ENCODE data around the gene SLC2A5.

Gene SLC2A5

GRCh38 chr1:9014475-9015375, 54.7 kb downstream of the SLC2A5 start:
- DNase-seq (ENCODE audit: low spot score) = no peak
- ChIA-PET POLR2A (ENCODE audit: low non-redundant PET) (interaction anchor here (0.6 kb wide), 1 partner anchor 123 kb away, joined by 5 read pairs; no protein-coding TSS in a partner anchor), CTCF (interaction anchor here (0.8 to 1.3 kb wide), 2 partner anchors 9 to 10 kb away, joined by 3 to 9 read pairs; no protein-coding TSS in a partner anchor)
- TF ChIP-seq CTCF (conservative IDR thresholded peaks at IDR 0.05; ENCODE audit: low read depth) = no peak
- H3K27ac ChIP-seq = no peak overlapping the region

- DNase-seq (ENCODE audit: low spot score) = no peak
- no peak for TF ChIP-seq CTCF (conservative IDR thresholded peaks at IDR 0.05; ENCODE audit: low read depth)
- H3K27ac ChIP-seq = no peak overlapping the region
- POLR2A ChIA-PET (ENCODE audit: low non-redundant PET) = no interaction called here
- CTCF ChIA-PET = interaction anchor here (1.3 kb wide), 1 partner anchor 9 kb away, joined by 9 read pairs; no protein-coding TSS in a partner anchor
Measured at GRCh38 chr1:9013819-9014218, 55.6 kb downstream of the SLC2A5 start.

- no peak overlapping the region for H3K27ac ChIP-seq
- CTCF ChIA-PET = no interaction called here
- no peak for DNase-seq (ENCODE audit: low spot score)
- TF ChIP-seq CTCF (conservative IDR thresholded peaks at IDR 0.05; ENCODE audit: low read depth) = no peak
- POLR2A ChIA-PET (ENCODE audit: low non-redundant PET) = no interaction called here
Measured at GRCh38 chr1:9010781-9011323, 58.6 kb downstream of the SLC2A5 start.

GRCh38 chr1:9009438-9010370, 59.7 kb downstream of the SLC2A5 start:
- no peak; the same call in 1 of the 2 replicates for TF ChIP-seq CTCF (conservative IDR thresholded peaks at IDR 0.05; ENCODE audit: low read depth)
- DNase-seq (ENCODE audit: low spot score) = no peak
- ChIA-PET CTCF (no interaction called here), POLR2A (ENCODE audit: low non-redundant PET) (no interaction called here)
- no peak overlapping the region for H3K27ac ChIP-seq

- H3K27ac ChIP-seq = no peak overlapping the region
- DNase-seq (ENCODE audit: low spot score) = no peak
- CTCF ChIA-PET = interaction anchor here (0.6 kb wide), 1 partner anchor 78 kb away, joined by 4 read pairs; no protein-coding TSS in a partner anchor
- POLR2A ChIA-PET (ENCODE audit: low non-redundant PET) = no interaction called here
- TF ChIP-seq CTCF (conservative IDR thresholded peaks at IDR 0.05; ENCODE audit: low read depth) = no peak
Measured at GRCh38 chr1:9008236-9008635, 61.2 kb downstream of the SLC2A5 start.
